Inferior parietal cortex (tissue), 1 donor: ENCODE measurements around the gene BBS9.
"Not testable (repeated sequence)": the region's sequence is repeated elsewhere in the genome, so short reads cannot be mapped to it uniquely, and the experiment has no call there.

Source experiments
- DNase-seq: peaks from one replicate; pipeline ENCODE4 v3.0.0-alpha.2; 2016; ENCODE audit errors: extremely low spot score

The BBS9 gene

GRCh38 chr7:33196221-33196620, 66.9 kb downstream of the BBS9 start:
- DNase-seq: no peak

GRCh38 chr7:33200282-33200681, 70.9 kb downstream of the BBS9 start:
- no peak for DNase-seq

GRCh38 chr7:33201821-33202220, 72.5 kb downstream of the BBS9 start:
- DNase-seq: no peak

- no peak for DNase-seq
Observed at GRCh38 chr7:33210958-33211357, 81.6 kb downstream of the BBS9 start.

GRCh38 chr7:33212144-33212543, 82.8 kb downstream of the BBS9 start:
- no peak for DNase-seq

GRCh38 chr7:33215992-33216391, 86.6 kb downstream of the BBS9 start:
- DNase-seq: no peak

- DNase-seq: no peak
Observed at GRCh38 chr7:33217595-33217994, 88.2 kb downstream of the BBS9 start.

- DNase-seq: not testable (repeated sequence)
Observed at GRCh38 chr7:33218841-33219535, 89.6 kb downstream of the BBS9 start.

GRCh38 chr7:33220231-33220630, 90.9 kb downstream of the BBS9 start:
- no peak for DNase-seq

GRCh38 chr7:33221390-33221789, 92.0 kb downstream of the BBS9 start:
- no peak for DNase-seq

- DNase-seq: no peak
Observed at GRCh38 chr7:33232632-33233145, 103.3 kb downstream of the BBS9 start.

- DNase-seq: no peak
Observed at GRCh38 chr7:33233659-33234058, 104.3 kb downstream of the BBS9 start.

GRCh38 chr7:33237036-33237435, 107.7 kb downstream of the BBS9 start:
- DNase-seq: no peak

GRCh38 chr7:33243319-33243881, 114.0 kb downstream of the BBS9 start:
- DNase-seq: peak; percentile 79

GRCh38 chr7:33248671-33249070, 119.3 kb downstream of the BBS9 start:
- DNase-seq: no peak

- no peak for DNase-seq
Observed at GRCh38 chr7:33250421-33250871, 121.1 kb downstream of the BBS9 start.

GRCh38 chr7:33251301-33251700, 121.9 kb downstream of the BBS9 start:
- DNase-seq: no peak

GRCh38 chr7:33258491-33258951, 129.2 kb downstream of the BBS9 start:
- DNase-seq: no peak

- no peak for DNase-seq
Observed at GRCh38 chr7:33261585-33261984, 132.2 kb downstream of the BBS9 start.

GRCh38 chr7:33262476-33262875, 133.1 kb downstream of the BBS9 start:
- no peak for DNase-seq

- DNase-seq: not testable (repeated sequence)
Observed at GRCh38 chr7:33271839-33272371, 142.5 kb downstream of the BBS9 start.

- DNase-seq: no peak
Observed at GRCh38 chr7:33273356-33273755, 144.0 kb downstream of the BBS9 start.

- no peak for DNase-seq
Observed at GRCh38 chr7:33276325-33276724, 147.0 kb downstream of the BBS9 start.
